ENCODE measurements around the gene SLC6A19.

The SLC6A19 gene

GRCh38 chr5:1176473-1177391 lies 24.7 kb upstream of the SLC6A19 start:
- no peak for TF ChIP-seq CTCF (IDR thresholded peaks at IDR 0.05; ENCODE audit: low read depth, low read length, missing control alignments)
- no peak for DNase-seq (ENCODE audit: extremely low read depth, low read depth)
- no peak overlapping the region for H3K4me3 ChIP-seq (replicated peaks; ENCODE audit: low read depth, low read length)

- no peak for DNase-seq (ENCODE audit: extremely low read depth, low read depth)
- no peak for TF ChIP-seq CTCF (IDR thresholded peaks at IDR 0.05; ENCODE audit: low read depth, low read length, missing control alignments)
- no peak overlapping the region for H3K4me3 ChIP-seq (replicated peaks; ENCODE audit: low read depth, low read length)
These were observed 23.4 kb upstream of the SLC6A19 start for GRCh38 chr5:1177826-1178528.

- DNase-seq (ENCODE audit: extremely low read depth, low read depth), result no peak
- no peak overlapping the region for H3K4me3 ChIP-seq (replicated peaks; ENCODE audit: low read depth, low read length)
- TF ChIP-seq CTCF (IDR thresholded peaks at IDR 0.05; ENCODE audit: low read depth, low read length, missing control alignments), result no peak
These were observed 22.6 kb upstream of the SLC6A19 start for GRCh38 chr5:1178529-1179382.

GRCh38 chr5:1179383-1179715 lies 22.0 kb upstream of the SLC6A19 start:
- H3K4me3 ChIP-seq (replicated peaks; ENCODE audit: low read depth, low read length), result no peak overlapping the region
- no peak for DNase-seq (ENCODE audit: extremely low read depth, low read depth)
- TF ChIP-seq CTCF (IDR thresholded peaks at IDR 0.05; ENCODE audit: low read depth, low read length, missing control alignments), result no peak

- no peak for DNase-seq (ENCODE audit: extremely low read depth, low read depth)
- H3K4me3 ChIP-seq (replicated peaks; ENCODE audit: low read depth, low read length), result no peak overlapping the region
- no peak for TF ChIP-seq CTCF (IDR thresholded peaks at IDR 0.05; ENCODE audit: low read depth, low read length, missing control alignments)
These were observed 21.3 kb upstream of the SLC6A19 start for GRCh38 chr5:1180096-1180495.

- no peak for TF ChIP-seq CTCF (IDR thresholded peaks at IDR 0.05; ENCODE audit: low read depth, low read length, missing control alignments)
- H3K4me3 ChIP-seq (replicated peaks; ENCODE audit: low read depth, low read length), result no peak overlapping the region
- no peak for DNase-seq (ENCODE audit: extremely low read depth, low read depth)
These were observed 20.5 kb upstream of the SLC6A19 start for GRCh38 chr5:1180841-1181271.

Measured in HFF-Myc (cell line).